Rectal smooth muscle tissue (tissue), 1 donor: ENCODE measurements around the gene CASP1.
"Not testable (repeated sequence)": the region's sequence is repeated elsewhere in the genome, so short reads cannot be mapped to it uniquely, and the experiment has no call there.

Experiments
- H3K27ac ChIP-seq: one replicate; pipeline ENCODE4 v1.7.0; 2013; ENCODE audit warnings: low read depth, low read length, inconsistent platforms
- H3K27me3 ChIP-seq: one replicate; pipeline ENCODE4 v1.7.0; 2013; ENCODE audit warnings: low read length; ENCODE audit not compliant: control insufficient read depth, insufficient read depth
- H3K36me3 ChIP-seq: one replicate; pipeline ENCODE4 v1.7.0; 2013; ENCODE audit warnings: low read length; ENCODE audit not compliant: control insufficient read depth, insufficient read depth
- H3K4me1 ChIP-seq: one replicate; pipeline ENCODE4 v1.7.0; 2013; ENCODE audit warnings: low read length; ENCODE audit not compliant: control insufficient read depth, insufficient read depth
- H3K4me3 ChIP-seq: one replicate; pipeline ENCODE4 v1.7.0; 2013; ENCODE audit warnings: low read length
- H3K9ac ChIP-seq: one replicate; pipeline ENCODE4 v1.7.0; 2013; ENCODE audit warnings: low read length

CASP1 gene

DNA sequence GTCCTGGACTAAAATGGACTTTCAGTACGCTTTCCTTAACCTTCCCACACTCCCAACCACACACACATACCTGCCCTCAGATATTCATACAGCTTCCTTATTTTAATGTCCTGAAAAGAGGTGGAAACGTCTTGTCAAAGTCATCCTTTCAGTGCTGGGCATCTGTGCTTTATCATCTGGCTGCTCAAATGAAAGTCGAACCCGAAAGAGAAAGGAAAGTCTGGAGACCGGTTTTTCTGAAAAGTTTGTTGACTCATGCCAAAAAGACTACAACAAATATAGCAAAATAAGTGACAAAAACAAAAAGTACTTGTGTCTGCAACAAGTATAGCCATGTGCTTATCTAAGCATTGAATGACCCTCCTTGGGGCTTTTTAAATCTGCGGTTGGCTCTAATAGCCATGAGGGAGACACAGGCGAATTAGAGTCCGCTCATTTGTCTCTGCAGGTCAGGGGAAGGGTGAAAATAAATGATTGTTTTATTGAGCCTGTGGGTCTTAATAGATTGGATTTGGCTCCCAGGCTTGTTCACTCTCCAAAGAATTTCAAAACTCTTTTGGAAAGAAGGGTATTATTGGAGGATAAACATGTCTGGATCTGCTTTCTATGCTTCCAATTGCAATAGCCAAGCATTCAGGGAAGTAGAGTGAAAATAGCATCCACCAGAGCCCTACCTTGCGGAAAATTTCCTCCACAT, 28.4 kb upstream of the CASP1 start:
- H3K4me1 ChIP-seq, H3K9ac ChIP-seq, H3K36me3 ChIP-seq, H3K4me3 ChIP-seq, H3K27ac ChIP-seq, H3K27me3 ChIP-seq: not testable (repeated sequence)

DNA sequence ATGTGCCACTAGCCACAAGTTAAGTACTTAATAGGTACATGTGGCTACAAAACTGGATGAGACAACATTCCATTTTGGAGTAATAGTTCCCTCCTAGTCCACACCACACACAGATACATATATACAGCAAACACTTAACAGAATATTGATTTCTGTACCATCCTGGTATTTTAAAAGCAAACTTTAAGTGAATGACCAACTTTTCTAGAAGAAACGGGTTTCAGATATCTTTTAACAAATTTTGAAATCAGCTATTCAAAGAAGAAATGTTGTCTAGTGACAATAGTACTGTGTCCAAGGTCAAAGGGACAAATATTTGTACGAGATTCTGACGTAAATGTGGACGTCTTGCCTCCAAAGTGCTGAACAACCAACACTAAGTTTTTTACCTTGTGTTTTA, 22.5 kb upstream of the CASP1 start:
- no peak overlapping the region for H3K4me3 ChIP-seq
- no peaks in the 10 kb centered on the region for H3K27me3 ChIP-seq
- no peaks in the 10 kb centered on the region for H3K36me3 ChIP-seq
- no peak overlapping the region for H3K27ac ChIP-seq
- no peak overlapping the region for H3K9ac ChIP-seq
- no peaks in the 10 kb centered on the region for H3K4me1 ChIP-seq

DNA sequence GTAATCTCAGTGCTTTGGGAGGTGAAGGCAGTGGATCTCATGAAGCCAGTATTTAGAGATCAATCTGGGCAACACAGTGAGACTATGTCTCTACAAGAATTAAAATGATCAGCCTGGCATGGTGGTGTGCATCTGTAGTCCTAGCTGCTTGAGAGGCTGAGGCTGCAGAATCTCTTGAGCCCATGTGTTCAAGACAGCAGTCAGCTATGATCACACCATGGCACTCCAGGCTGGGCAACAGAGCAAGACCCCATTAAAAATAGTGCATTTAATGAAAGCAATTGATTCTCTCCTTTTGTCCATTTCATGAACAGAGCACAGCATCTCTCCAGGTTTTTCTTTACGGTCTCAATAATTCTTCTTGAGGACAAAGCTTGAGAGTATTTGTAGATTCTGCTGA, 21.5 kb upstream of the CASP1 start:
- H3K4me3 ChIP-seq = no peak overlapping the region
- H3K27me3 ChIP-seq = no peaks in the 10 kb centered on the region
- H3K9ac ChIP-seq = no peak overlapping the region
- no peaks in the 10 kb centered on the region for H3K36me3 ChIP-seq
- no peak overlapping the region for H3K27ac ChIP-seq
- H3K4me1 ChIP-seq = no peaks in the 10 kb centered on the region

DNA sequence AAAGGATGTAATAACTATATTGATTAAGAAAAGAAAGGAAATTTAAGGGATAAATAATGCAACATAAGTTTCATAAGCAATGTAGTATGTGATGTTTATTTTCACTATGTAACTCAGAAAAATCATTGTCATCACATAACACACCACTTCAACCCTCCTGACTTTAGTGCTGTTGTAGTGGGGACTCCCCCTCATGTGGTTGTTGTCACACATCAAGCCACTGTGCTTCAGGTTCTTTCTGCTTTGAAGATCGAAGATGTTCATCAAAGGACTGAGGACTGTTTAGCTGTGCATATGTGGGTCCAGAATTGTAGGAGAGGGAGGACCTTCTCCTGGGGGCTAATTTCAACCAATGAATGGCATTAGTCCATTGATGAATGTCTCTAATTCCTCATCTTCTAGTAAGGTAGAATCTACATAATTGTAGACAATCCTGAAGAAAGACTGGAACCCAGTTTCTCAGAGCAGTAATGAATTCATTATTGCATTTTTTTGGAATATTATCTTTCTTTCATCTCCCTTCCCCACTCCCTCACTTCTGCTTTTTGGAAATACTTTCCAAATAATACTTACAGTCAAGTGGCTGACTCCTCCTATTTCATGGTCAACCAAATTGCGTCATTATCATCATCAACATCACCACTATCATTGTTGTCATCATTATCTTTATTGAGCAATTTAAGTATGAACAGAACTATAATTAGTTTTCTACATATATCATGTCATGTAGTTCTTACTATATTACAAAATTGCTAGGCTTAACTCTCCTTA, 20.0 kb upstream of the CASP1 start:
- Histone ChIP-seq H3K27ac (no peak overlapping the region), H3K9ac (no peak overlapping the region), H3K4me3 (no peak overlapping the region), H3K4me1 (no peaks in the 10 kb centered on the region), H3K36me3 (no peaks in the 10 kb centered on the region), H3K27me3 (no peaks in the 10 kb centered on the region)

DNA sequence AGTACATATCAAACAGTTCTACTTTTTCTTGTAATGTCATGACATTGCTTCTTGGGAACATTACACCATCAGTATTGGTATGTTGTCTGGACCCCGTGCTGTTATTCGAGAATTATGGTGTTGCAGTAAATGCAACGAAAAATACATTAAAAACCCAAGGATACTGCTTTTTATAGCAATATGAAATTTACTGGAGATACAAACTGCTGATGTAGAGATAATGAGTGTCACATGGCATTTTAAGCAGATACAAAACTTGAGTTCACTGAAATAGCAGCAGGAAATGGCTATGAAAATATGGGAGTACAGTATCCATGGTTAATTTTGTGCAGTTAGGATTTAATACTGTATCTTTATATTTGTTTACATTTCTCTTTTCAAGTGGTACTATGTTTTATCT, 17.5 kb upstream of the CASP1 start:
- no peak overlapping the region for H3K4me3 ChIP-seq
- H3K36me3 ChIP-seq = no peaks in the 10 kb centered on the region
- no peaks in the 10 kb centered on the region for H3K4me1 ChIP-seq
- no peaks in the 10 kb centered on the region for H3K27me3 ChIP-seq
- H3K9ac ChIP-seq = no peak overlapping the region
- H3K27ac ChIP-seq = no peak overlapping the region

DNA sequence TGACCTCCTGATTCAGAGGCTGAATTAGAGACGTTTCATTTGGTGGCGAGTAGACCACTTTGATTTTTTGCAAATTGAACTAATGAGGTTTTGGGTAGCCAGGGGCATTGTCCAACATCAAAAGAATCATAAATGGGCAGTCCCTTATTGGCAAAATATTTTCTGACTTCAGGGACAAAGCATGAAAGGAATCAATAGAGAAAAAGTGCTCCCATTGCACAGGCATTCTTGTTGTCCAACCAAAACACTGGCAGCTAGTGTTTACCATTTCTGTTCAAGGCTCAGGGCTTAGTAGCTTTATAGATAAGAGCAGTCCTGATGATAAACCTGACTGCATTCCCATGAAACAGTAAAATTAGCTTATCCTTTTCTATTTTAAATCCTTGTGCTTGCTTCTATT, 16.6 kb upstream of the CASP1 start:
- no peaks in the 10 kb centered on the region for H3K27me3 ChIP-seq
- H3K9ac ChIP-seq = no peak overlapping the region
- H3K36me3 ChIP-seq = no peaks in the 10 kb centered on the region
- H3K4me3 ChIP-seq = no peak overlapping the region
- H3K4me1 ChIP-seq = peaks cover 5% of the 10 kb centered on the region
- H3K27ac ChIP-seq = no peak overlapping the region

DNA sequence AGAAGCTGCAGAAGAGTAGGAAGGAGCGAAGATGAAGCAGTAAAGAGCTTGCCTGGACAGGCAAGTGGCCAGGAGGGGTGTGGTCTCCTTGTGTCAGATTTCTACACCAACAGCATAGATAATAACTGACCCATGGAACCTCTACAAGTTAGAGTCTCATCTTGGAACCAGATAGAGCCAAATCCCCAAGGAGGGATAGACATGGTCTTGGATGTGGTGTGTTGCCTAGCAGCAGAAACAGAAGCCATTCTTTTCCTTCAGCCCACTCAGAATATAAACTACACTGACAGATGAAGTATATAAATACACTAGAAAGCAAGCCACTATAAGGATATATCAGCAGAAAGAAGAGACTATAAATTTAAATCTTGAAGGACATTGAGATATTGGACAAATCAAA, 14.5 kb upstream of the CASP1 start:
- Histone ChIP-seq H3K27ac (no peak overlapping the region), H3K27me3 (no peaks in the 10 kb centered on the region), H3K36me3 (no peaks in the 10 kb centered on the region), H3K9ac (no peak overlapping the region), H3K4me3 (no peak overlapping the region), H3K4me1 (peaks cover 5% of the 10 kb centered on the region)

DNA sequence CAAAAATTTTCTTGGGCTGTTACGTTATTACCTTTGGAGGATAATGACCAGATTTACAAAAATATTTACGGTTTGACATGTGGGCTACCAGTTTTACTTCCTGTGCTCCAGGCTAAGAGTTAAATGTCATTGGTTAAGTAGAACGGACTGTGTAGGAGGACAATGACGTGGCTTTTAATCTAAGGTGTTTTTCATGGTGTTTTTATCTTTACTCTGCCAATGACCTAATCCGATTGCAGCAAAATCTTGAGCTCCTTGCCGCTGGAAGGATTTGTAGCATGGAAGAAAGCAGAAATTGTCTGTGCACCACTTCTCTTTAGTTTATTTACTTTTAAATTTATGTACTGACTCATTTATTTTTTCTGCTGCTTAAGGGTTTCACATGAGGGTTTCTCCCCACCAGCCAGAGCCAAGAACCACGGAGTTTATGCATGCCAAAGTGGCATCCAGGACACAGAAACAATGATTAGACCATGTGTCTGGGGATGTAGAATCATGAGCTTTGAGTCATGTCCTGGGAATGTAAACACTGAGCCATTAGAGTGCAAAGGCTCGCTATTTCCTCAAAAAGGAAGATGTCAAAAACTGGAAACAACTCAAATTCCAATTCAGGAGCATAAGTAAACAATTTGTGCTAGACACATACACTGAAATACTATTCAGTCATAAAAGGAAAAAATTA, 12.1 kb upstream of the CASP1 start:
- Histone ChIP-seq H3K27me3 (no peaks in the 10 kb centered on the region), H3K4me3 (peak overlapping the region; percentile 13), H3K4me1 (peaks cover 5% of the 10 kb centered on the region), H3K9ac (no peak overlapping the region), H3K27ac (no peak overlapping the region), H3K36me3 (no peaks in the 10 kb centered on the region)

DNA sequence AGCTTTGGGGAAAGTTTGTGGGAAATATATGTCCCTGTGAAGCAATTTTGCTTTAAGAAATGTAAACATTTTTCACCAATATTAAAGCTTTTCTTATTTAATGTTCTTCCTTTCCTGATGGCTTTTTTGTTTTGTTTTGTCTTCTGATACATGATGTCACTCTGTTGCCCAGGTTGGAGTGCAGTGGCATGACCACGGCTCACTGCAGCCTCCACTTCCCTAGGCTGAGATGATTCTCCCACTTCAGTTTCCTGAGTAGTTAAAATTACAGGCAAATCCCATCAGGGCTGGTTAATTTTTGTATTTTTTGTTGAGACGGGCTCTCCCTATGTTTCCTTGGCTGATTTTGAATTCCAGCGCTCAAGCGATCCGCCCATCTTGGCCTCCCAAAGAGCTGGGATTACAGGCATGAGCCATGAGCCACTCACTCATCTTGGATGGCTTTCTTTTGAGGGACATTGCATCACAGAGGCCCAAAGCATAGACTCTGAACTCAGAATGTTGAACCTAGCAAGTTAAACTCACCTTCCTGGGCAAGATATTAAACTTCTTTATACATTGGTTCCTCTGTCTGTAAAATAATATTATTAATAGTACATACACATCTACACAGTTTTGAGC, 10.8 kb upstream of the CASP1 start:
- no peaks in the 10 kb centered on the region for H3K27me3 ChIP-seq
- no peak overlapping the region for H3K4me3 ChIP-seq
- H3K4me1 ChIP-seq = peaks cover 5% of the 10 kb centered on the region
- no peak overlapping the region for H3K9ac ChIP-seq
- H3K27ac ChIP-seq = no peak overlapping the region
- H3K36me3 ChIP-seq = no peaks in the 10 kb centered on the region

DNA sequence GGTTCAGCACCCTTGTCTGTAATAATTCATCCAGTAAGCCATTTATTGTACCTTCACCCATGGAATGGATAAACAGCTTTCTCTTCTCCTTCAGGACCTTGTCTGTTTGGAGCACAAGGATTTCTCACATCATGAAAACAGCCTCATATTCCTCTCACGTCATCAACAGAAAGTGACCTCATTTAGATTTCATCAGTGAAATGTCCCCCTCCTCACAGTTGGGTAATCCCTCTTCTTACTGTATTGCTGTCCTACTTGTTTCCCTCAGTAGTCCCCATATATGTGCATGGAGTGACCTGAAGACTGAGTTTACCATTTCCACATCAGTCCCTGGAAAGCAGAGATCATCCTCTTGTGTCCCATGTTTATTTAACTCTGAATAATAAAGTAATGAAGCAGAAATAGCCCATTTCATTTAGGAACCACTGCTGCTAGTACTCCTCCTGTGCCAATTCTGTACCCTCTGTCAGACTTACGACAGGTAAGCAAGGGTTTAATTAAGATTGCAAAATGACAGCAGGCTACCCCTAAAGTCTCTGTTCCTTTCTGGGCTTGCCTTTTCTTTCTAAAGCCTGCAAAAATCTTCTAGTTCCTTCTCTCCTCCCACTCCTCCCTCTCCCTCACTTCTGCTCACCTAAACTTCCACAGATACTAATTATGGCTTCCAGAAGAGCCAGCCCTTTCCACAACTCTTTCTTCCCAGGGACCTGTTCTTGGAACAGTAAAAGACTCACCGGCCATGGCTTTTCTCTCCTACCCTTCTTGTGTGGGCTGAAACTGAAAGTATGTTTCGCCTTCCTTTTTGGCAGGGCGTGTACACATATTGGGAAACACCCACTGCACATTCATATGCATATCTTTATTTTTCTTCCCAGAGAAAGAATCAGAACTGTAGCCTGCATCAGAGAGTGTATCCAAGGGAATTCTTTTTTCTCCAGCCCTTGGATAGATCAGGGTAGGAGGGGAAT, 9.9 kb upstream of the CASP1 start, which contains the start of gene CARD16:
CARD16 (minus strand) TSS at position 779 of the 968 bp plus-strand sequence; CDS start at position 741, 38 bp downstream.
- H3K27me3 ChIP-seq, H3K27ac ChIP-seq, H3K4me1 ChIP-seq, H3K36me3 ChIP-seq: not testable (repeated sequence)
- peak within 1 kb of the TSS; percentile 1 for H3K9ac ChIP-seq
- peak within 1 kb of the TSS; percentile 49 for H3K4me3 ChIP-seq

DNA sequence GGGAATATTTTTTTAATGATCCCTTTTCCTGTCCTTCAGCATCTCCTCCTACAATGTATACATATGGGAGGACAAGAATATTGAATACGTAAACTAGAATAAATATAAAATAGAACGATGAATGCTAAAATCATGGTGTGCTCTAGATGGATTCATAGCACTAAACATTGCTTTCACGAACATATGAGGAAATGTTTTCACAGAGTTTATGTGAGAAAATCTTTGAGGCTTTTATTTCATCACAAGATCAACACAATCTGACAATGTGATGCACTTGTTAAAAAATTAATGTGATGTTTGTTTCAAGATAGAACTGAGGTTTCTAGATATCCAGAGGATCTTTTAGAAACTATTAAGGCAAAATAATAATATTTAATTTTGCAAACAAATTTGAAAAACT, 7.2 kb upstream of the CASP1 start:
- Histone ChIP-seq H3K4me1 (peaks cover 3% of the 10 kb centered on the region), H3K27ac (no peak overlapping the region), H3K4me3 (no peak overlapping the region), H3K36me3 (no peaks in the 10 kb centered on the region), H3K9ac (no peak overlapping the region), H3K27me3 (no peaks in the 10 kb centered on the region)
